Upper lobe of left lung (tissue), 4 donors: ENCODE data around the gene TBX21.

Source experiments
- CTCF ChIP-seq, 6 experiments: fragments of 450-650 bp in 4 of 6; fragments of 200-600 bp in 2 of 6; sonication (generic) in 2 of 6; IDR thresholded peaks; one replicate each; pipeline ENCODE4 v1.5.1; 2016 to 2019; ENCODE audit warnings: antibody characterized with exemption in 6 of 6
- EP300 ChIP-seq, 4 donors: sonication (generic); formaldehyde crosslinking; IDR thresholded peaks; one replicate each; pipeline ENCODE4 v1.5.1; 2017; ENCODE audit warnings: antibody characterized with exemption in 4 of 4, control low read depth in 2 of 4
- POLR2A ChIP-seq, 4 donors: fragments of 450-650 bp; IDR thresholded peaks; one replicate each; pipeline ENCODE4 v1.5.1; 2016 to 2017; ENCODE audit warnings: antibody characterized with exemption in 4 of 4, mild to moderate bottlenecking in 2 of 4
- POLR2AphosphoS5 ChIP-seq, 2 donors: sonication (generic); formaldehyde crosslinking; IDR thresholded peaks; one replicate each; pipeline ENCODE4 v1.5.1; 2017; ENCODE audit warnings: antibody characterized with exemption in 2 of 2

DNA sequence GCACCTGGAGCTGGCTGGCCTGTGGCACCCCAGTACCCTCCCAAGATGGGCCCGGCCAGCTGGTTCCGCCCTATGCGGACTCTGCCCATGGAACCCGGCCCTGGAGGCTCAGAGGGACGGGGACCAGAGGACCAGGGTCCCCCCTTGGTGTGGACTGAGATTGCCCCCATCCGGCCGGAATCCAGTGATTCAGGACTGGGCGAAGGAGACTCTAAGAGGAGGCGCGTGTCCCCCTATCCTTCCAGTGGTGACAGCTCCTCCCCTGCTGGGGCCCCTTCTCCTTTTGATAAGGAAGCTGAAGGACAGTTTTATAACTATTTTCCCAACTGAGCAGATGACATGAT, 12.0 kb downstream of the TBX21 start:
- no peak for TF ChIP-seq CTCF (IDR thresholded peaks at IDR 0.05)
- no peak for TF ChIP-seq POLR2AphosphoS5 (IDR thresholded peaks at IDR 0.05)
- TF ChIP-seq POLR2A (IDR thresholded peaks at IDR 0.05) = no peak
- TF ChIP-seq EP300 (IDR thresholded peaks at IDR 0.05) = no peak
